Stimulated activated CD4-positive, alpha-beta T cell treated with anti-CD3 and anti-CD28 coated beads, Interleukin-1b, Interleukin-23, amount 100 ng/mL, for 1 hour (primary cell): ENCODE data around the gene CD79A.
"Not testable (repeated sequence)": the region's sequence is repeated elsewhere in the genome, so short reads cannot be mapped to it uniquely, and the experiment has no call there.

Source experiments
- DNase-seq, 2 donors: peaks; one replicate each; pipeline ENCODE4 v3.0.0-alpha.2; 2020; ENCODE audit warnings: low read depth in 2 of 2

Gene CD79A

GRCh38 chr19:41863209-41863931 lies 13.7 kb upstream of the CD79A start:
- DNase-seq, result no peak

GRCh38 chr19:41864374-41864773 lies 12.7 kb upstream of the CD79A start:
- no peak for DNase-seq

GRCh38 chr19:41866284-41866683 lies 10.8 kb upstream of the CD79A start:
- DNase-seq, result no peak

- DNase-seq, result no peak
Measured at GRCh38 chr19:41868120-41868988, 8.7 kb upstream of the CD79A start.

GRCh38 chr19:41868989-41869300 lies 8.1 kb upstream of the CD79A start:
- DNase-seq, result no peak

GRCh38 chr19:41869374-41869955 lies 7.6 kb upstream of the CD79A start:
- no peak for DNase-seq

- no peak for DNase-seq
Measured at GRCh38 chr19:41870401-41870873, 6.6 kb upstream of the CD79A start.

GRCh38 chr19:41871573-41872383 lies 5.3 kb upstream of the CD79A start:
- no peak for DNase-seq

GRCh38 chr19:41872384-41872774 lies 4.7 kb upstream of the CD79A start:
- DNase-seq, result no peak

GRCh38 chr19:41872775-41873647 lies 4.1 kb upstream of the CD79A start:
- no peak for DNase-seq

- not testable (repeated sequence) for DNase-seq
Measured at GRCh38 chr19:41875973-41876372, 1.1 kb upstream of the CD79A start.

GRCh38 chr19:41877916-41878905 lies 1.1 kb downstream of the CD79A start:
- no peak for DNase-seq

- no peak for DNase-seq
Measured at GRCh38 chr19:41879080-41879479, 2.0 kb downstream of the CD79A start.

GRCh38 chr19:41879670-41880328 lies 2.7 kb downstream of the CD79A start:
- DNase-seq, result no peak

- no peak for DNase-seq
Measured at GRCh38 chr19:41880329-41880708, 3.2 kb downstream of the CD79A start.

GRCh38 chr19:41882568-41883462 lies 5.7 kb downstream of the CD79A start, which contains the start of gene ARHGEF1:
Gene ARHGEF1 (plus strand): TSS chr19:41883184. CDS start chr19:41888083, 4,899 bp downstream.
- no peak for DNase-seq

GRCh38 chr19:41883463-41883820 lies 6.4 kb downstream of the CD79A start:
- DNase-seq, result no peak
